GM18519 (cell line): ENCODE results near the gene C1orf105.
"Not testable (repeated sequence)": the region's sequence is repeated elsewhere in the genome, so short reads cannot be mapped to it uniquely, and the experiment has no call there.

Experiments
- ATAC-seq: cut with Tn5 transposase; IDR thresholded peaks from one replicate; pipeline ENCODE4 v1.9.1; 2021; ENCODE audit warnings: mild to moderate bottlenecking, moderate library complexity; ENCODE audit not compliant: unreplicated experiment, low FRiP score

Gene C1orf105

GRCh38 chr1:172483448-172483847, 63.0 kb downstream of the C1orf105 start:
- no peak for ATAC-seq

DNA sequence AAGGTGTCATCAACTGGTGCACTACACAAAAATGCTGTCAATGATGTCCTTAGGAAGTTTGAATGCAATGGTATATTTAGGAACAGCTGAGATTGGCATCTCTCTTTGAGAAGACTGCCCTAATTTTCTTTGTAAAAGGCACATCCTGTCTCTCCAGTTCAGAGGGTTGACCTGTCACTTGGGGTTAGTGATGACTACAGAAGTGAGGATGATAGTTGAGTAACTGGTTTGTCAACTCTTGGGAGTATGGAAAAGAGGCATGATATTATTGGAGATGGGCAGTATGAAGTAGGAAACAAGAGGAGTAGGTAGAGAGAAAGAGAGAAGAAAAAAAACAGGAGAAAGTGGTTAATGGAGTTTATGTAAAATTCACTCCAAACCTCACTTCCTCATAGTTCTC, 63.8 kb downstream of the C1orf105 start:
- ATAC-seq: no peak

DNA sequence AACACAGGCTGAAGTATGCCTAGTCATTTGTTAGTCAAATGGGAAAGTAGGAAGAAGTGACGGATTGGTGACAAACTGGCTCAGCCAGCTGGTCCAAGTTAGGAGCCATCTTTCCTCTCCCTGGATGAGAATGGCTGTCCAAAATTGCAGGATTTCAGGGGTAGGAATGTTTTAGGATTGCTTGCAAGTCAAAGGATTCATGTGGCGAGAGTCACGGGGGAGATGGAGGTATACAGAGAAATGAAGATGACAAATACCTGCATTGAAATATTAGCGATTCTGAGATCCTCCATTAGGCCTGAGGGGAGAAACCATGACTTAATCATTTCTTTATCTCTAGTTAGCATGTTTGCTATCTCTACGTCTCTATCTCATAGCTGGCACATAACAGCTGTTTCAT, 65.1 kb downstream of the C1orf105 start:
- no peak for ATAC-seq

- ATAC-seq: no peak
Measured at GRCh38 chr1:172486805-172487454, 66.4 kb downstream of the C1orf105 start.

GRCh38 chr1:172487550-172487949, 67.1 kb downstream of the C1orf105 start:
- no peak for ATAC-seq

DNA sequence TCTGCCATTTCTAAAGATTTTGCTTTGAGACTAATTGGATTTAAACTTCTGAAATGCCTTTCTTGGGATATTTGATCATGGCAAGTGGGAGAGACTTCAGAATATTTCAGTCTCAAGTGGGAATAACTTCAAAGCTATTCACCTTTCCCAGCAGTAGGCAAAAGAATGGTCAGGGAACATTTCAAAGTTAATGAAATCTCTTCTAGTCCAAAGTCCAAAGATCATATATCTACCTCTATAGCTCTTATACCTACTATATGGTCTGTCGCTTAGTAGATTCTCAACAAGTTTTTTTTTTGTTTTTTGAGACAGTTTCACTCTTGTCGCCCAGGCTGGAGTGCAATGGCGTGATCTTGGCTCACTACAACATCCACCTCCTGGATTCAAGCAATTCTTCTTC, 67.9 kb downstream of the C1orf105 start:
- no peak for ATAC-seq

DNA sequence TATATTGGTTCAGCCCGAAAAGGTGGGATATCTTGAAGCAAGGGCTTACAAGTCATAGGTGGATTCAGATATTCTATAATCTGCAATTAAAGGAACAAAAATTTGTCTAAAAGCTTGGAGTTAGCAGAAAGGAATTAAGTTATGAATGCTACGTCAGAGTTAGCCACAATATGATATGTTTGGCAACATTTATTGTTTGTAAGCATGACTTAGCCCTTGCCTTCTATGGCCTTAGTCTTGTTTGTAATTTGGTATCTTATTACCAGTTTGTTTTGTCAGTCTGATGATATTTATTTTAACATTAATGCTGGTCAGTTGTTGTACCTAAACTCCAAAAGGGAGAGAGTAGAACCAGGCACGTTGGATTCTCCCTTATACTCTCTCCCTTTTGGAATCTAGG, 69.4 kb downstream of the C1orf105 start:
- ATAC-seq: no peak

DNA sequence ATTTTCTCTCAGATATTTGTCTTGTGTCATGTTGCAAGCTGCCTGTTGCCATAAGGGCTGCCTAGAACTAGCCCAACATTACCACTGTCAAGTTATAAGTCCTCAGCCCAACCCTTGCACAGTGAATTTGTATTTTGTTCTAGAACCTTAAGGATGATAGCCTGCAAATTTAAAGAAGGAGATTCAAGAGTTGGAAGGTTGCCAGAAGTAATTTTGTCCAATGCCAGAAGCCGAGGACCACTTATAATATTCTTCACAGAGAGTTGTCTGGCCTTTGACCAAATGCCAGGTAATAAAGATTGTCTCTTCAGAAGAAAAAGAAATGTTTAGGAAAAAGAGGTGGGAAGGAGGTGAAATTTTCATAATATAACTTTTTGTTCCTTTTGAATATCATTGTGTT, 71.9 kb downstream of the C1orf105 start:
- ATAC-seq: no peak

DNA sequence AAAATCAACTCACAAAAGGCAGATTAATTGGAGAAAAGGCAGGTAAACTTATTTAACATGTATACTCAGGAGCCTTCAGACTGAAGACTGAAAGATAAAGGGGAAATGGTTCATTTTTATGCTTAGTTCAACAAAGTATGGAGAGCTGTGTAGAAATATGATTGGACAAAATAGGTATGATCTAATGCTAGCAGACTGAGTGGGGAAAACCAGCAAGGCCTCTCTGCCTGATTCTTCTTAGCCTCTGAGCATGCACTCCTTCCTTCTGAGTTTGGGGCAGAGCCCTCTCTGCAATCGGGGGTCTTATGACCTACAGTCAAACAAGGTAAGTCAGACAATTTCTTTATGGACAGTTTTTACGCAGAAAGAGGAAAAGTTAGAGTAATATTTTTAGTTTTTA, 73.7 kb downstream of the C1orf105 start:
- ATAC-seq: no peak

DNA sequence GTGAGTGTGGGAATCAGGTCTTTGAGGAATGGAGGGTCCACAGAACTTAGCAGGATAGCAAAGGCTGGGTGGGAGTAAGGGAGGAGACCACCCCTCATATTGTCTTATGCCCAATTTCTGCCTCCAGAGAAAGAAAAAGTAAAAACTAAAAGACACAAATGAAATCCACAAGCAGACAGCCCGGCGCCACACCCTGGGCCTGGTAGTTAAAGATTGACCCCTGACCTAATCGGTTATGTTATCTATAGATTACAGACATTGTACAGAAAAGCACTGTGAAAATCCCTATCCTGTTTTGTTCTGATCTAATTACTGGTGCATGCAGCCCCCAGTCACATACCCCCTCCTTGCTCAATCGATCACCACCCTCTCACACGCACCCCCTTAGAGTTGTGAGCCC, 75.6 kb downstream of the C1orf105 start:
- not testable (repeated sequence) for ATAC-seq

GRCh38 chr1:172496678-172497077, 76.2 kb downstream of the C1orf105 start:
- no peak for ATAC-seq

DNA sequence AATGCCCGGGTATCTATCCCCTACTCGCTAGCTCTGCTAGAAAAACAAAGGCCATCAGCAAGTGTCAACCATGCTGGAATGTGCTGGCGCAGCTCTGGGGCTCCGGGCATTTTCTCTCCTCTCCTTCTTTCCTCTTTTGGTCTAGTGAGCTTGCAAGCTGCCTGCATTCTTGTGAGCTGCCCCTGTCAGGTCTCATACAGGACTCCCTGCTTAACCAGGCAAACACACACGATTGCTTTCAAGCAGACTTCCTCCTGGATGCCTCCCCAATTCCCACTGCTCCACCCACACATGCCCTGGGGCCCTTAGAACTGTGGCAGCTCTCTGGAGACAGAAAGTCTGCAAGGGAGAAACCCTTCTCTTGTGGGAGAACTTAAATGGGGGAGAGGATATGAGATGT, 76.7 kb downstream of the C1orf105 start:
- no peak for ATAC-seq

DNA sequence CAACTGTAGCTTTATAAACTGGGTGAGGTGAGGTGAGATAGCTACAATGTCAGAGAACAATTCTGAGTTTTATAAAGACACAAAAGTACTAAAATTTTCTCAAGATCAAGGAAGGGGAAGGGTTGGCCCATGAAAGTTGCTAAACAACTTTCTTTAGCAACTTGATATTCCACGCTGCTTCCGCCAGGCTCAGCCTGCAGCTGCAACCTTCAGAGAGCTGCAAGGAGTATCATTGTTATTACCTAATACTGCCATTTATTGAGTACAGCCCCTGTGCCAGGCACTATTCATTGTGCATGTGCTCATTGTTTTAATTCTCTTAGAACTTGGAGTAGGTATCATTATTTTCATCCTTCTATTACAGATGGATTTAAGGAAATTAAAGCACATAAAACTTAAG, 78.4 kb downstream of the C1orf105 start:
- ATAC-seq: no peak

GRCh38 chr1:172499636-172500141, 79.2 kb downstream of the C1orf105 start:
- ATAC-seq: no peak

DNA sequence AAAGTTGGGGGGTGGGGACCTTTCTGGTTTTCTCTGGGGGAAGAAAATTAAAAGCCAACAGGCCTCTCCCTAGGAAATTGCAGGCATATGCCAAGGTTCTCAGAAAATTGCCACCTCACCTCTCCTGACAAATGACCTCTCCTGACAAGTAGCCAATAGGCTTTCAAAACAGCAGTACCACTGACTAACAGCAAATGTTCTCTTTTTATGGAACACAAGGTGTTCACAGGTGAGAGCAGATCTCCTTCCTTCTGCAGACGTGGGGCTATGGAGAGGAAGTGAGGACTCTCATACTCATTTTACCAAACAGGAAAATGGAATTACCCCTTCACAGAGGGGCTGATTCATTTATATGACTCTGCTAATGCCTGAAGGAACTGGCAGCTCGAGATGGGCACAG, 79.7 kb downstream of the C1orf105 start:
- ATAC-seq: no peak

GRCh38 chr1:172507741-172508140, 87.3 kb downstream of the C1orf105 start:
- no peak for ATAC-seq

- no peak for ATAC-seq
Measured at GRCh38 chr1:172510479-172510878, 90.0 kb downstream of the C1orf105 start.

DNA sequence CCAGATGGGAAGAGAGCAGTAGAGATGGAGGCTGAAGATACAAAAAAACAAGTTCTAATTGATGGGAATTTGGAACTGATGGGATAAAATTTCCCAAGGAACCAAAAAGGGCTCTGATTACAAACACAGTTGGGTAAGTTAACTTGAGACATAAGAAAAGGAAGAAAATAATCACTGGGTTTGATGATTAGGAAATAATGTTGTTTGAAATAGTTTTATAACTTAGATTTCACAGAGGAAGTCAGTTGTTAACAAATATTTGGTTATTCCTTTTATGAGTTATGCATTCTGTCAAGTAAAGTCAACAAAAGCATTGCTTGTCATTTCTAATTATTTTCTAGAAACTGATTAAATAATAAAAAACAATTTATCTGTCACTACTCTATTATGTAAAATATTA, 92.1 kb downstream of the C1orf105 start:
- no peak for ATAC-seq

DNA sequence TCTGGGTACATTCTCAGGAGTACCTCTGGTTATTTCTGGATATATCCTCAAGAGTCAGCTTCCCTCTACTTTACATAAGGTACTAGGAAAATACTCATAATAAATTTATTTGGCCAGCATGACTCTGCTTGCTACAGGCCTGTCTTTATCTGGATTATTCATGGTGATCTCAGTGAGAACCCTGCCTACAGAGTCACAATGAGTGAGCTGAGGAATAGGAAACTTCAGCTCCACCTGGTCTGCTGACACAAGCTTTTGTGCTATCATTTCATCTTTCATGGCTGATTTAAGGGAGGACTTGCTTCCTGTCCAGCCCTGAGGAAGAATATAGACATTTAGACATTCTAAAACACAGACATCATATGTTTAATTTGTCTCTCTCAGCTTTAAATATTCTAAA, 93.0 kb downstream of the C1orf105 start:
- no peak for ATAC-seq

- ATAC-seq: no peak
Measured at GRCh38 chr1:172514108-172514507, 93.6 kb downstream of the C1orf105 start.

- no peak for ATAC-seq
Measured at GRCh38 chr1:172515436-172515835, 95.0 kb downstream of the C1orf105 start.

DNA sequence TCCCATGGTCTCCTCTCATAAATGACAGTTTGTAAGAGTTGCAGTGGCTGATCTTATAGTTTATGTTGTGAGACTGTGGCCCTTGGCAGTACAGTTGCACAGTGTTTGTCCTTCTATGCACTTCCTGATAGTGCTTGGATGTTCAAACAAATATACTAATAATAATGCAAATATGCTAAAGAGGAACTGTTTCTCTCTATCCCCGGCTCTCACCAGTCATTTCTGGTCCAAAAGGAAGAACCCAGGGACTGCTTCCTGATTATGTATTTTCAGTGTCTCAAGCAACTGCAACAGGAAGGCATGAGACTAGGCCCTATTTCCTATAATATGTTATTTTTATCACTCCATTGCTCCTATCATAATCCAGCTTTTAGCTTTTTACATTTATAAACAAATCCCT, 95.4 kb downstream of the C1orf105 start:
- no peak for ATAC-seq

DNA sequence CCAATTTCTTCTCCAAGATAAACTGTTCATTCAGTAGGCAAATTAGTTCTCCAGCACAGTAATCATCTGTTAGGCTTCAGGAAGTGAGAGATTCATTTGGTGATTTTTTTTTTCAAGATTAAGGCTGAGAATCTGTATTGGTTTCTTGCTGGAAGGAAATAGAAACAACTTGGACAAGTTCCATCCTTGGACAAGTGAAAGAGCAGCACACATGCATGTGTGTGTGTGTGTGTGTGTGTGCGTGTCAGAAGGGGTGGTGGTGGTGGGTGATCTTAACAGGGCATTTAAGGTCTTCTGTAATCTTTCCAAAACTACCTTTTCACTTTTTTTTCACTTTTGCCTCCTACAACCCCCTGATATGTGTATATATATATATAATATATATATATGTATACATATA, 96.6 kb downstream of the C1orf105 start:
- no peak for ATAC-seq
